GM13976 (cell line): ENCODE data around the gene SH3RF3.

Experiments used
- DNase-seq: peaks from one replicate; pipeline ENCODE4 v3.0.0; 2012; ENCODE audit warnings: low spot score
- in situ Hi-C: fragments of 300-500 bp; cut with MboI; formaldehyde crosslinking; loops from one replicate; pipeline ENCODE4 v1.12.0; 2022; ENCODE audit warnings: low sequenced_read_pairs, mixed read lengths, inconsistent platforms; ENCODE audit not compliant: unreplicated experiment
- TF ChIP-seq, protein P1 (sequence below): IDR thresholded peaks from 2 replicates; pipeline ENCODE4 v1.5.1; 2012; ENCODE audit warnings: borderline replicate concordance, mild to moderate bottlenecking; ENCODE audit not compliant: insufficient read depth; ENCODE audit errors: extremely low read depth, missing control alignments, control extremely low read depth

SH3RF3 gene

GRCh38 chr2:109194620-109194937 is 65.6 kb downstream of the SH3RF3 start:
- TF ChIP-seq, protein P1, sequence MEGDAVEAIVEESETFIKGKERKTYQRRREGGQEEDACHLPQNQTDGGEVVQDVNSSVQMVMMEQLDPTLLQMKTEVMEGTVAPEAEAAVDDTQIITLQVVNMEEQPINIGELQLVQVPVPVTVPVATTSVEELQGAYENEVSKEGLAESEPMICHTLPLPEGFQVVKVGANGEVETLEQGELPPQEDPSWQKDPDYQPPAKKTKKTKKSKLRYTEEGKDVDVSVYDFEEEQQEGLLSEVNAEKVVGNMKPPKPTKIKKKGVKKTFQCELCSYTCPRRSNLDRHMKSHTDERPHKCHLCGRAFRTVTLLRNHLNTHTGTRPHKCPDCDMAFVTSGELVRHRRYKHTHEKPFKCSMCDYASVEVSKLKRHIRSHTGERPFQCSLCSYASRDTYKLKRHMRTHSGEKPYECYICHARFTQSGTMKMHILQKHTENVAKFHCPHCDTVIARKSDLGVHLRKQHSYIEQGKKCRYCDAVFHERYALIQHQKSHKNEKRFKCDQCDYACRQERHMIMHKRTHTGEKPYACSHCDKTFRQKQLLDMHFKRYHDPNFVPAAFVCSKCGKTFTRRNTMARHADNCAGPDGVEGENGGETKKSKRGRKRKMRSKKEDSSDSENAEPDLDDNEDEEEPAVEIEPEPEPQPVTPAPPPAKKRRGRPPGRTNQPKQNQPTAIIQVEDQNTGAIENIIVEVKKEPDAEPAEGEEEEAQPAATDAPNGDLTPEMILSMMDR = no peak
- no peak for DNase-seq
- in situ Hi-C loops = no loop called here

GRCh38 chr2:109195193-109196045 is 66.4 kb downstream of the SH3RF3 start:
- in situ Hi-C loops = no loop called here
- no peak for DNase-seq
- TF ChIP-seq, protein P1 = no peak

DNA sequence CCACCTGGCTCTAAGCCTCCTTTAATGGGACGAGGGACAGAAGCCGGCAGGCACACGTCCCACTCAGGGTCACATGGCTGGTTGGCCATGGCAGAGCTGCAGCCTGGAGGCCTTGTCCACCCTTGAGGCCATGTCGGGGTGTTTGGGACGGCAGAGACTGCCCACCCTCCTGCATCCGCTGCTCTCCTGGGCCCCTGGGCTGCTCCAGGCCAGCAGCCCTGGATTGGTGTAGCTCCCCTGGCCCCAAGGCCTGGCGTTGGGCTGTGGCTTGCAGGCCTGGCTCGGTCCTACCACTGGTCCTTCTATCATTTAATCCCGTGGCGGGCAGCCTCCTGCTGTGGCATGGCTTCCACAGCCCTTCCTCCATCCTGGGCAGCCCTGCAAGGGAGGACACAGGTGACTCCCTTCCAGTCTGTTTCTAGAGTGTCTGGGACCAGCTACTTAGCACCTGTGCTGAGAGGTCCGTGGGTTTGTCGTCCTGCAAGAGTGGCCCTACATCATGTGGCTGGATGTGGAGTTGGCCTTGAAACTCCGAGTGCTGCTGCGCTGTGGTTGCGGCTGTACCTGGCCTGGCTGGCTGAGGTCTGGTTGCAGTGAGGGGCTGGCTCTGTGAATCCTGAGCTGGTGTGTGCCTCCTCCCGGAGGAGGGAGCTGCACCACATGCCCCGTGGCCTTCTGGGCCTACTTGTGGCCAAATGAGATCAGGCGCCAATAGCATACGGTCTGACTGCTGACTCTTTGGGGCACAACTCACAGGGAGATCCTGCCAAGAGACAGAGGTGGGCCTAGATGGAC is 67.3 kb downstream of the SH3RF3 start:
- in situ Hi-C loops = no loop called here
- no peak for DNase-seq
- TF ChIP-seq, protein P1 = no peak

- no peak for DNase-seq
- TF ChIP-seq, protein P1 = no peak
- in situ Hi-C loops = no loop called here
Measured at GRCh38 chr2:109197491-109198418, 68.8 kb downstream of the SH3RF3 start.

GRCh38 chr2:109199790-109200189 is 70.8 kb downstream of the SH3RF3 start:
- TF ChIP-seq, protein P1 = no peak
- no peak for DNase-seq
- in situ Hi-C loops = no loop called here

GRCh38 chr2:109200616-109201464 is 71.8 kb downstream of the SH3RF3 start:
- DNase-seq = no peak
- in situ Hi-C loops = no loop called here
- TF ChIP-seq, protein P1 = no peak
